CD4-positive, alpha-beta T cell treated with Interferon gamma for 1 hour (primary cell): ENCODE results near the gene ZNF316.

ENCODE experiments used
- DNase-seq: peaks from one replicate; pipeline ENCODE4 v3.0.0-alpha.2; 2020

ZNF316 gene

GRCh38 chr7:6701860-6702259 lies 64.7 kb downstream of the ZNF316 start:
- no peak for DNase-seq
